Astrocyte (in vitro differentiated cells and primary cell): ENCODE results near the gene CDKAL1. TPM values are rescaled to one million over a fixed set of nuclear protein-coding genes. Genes with fewer than 3 reads are reported as not detected.

Source experiments
- DNase-seq: peaks from one replicate; pipeline ENCODE4 v3.0.0-alpha.2; 2010; ENCODE audit warnings: low read depth
- FAIRE-seq: peaks from 2 replicates; lab custom pipeline; 2011; peaks lifted over from hg19 to GRCh38; lab: Jason Lieb, UNC
- H2AFZ ChIP-seq: 2 replicates; pipeline ENCODE4 v1.6.0; 2012; ENCODE audit warnings: low read depth, low read length, inconsistent platforms
- H3K27ac ChIP-seq: 2 replicates; pipeline ENCODE4 v1.5.1; 2011; ENCODE audit warnings: low read depth, low read length, inconsistent platforms
- H3K27me3 ChIP-seq: 2 replicates; pipeline ENCODE4 v1.6.0; 2011; ENCODE audit warnings: low read length, inconsistent platforms; ENCODE audit not compliant: insufficient read depth
- H3K36me3 ChIP-seq: 2 replicates; pipeline ENCODE4 v1.5.1; 2011; ENCODE audit warnings: low read length, inconsistent platforms; ENCODE audit not compliant: insufficient read depth
- H3K4me1 ChIP-seq: 2 replicates; pipeline ENCODE4 v1.5.1; 2011; ENCODE audit warnings: low read length, inconsistent platforms; ENCODE audit not compliant: insufficient read depth
- H3K4me2 ChIP-seq: 2 replicates; pipeline ENCODE4 v1.6.0; 2012; ENCODE audit warnings: low read length, inconsistent platforms
- H3K4me3 ChIP-seq: 2 replicates; pipeline ENCODE4 v1.5.1; 2011; ENCODE audit warnings: low read depth, mild to moderate bottlenecking, low read length, inconsistent platforms; ENCODE audit not compliant: insufficient read depth
- H3K79me2 ChIP-seq: 2 replicates; pipeline ENCODE4 v1.6.0; 2012; ENCODE audit warnings: mild to moderate bottlenecking, low read length, inconsistent platforms; ENCODE audit not compliant: insufficient read depth
- H3K9ac ChIP-seq: 2 replicates; pipeline ENCODE4 v1.6.0; 2012; ENCODE audit warnings: mild to moderate bottlenecking, low read length, inconsistent platforms
- H3K9me3 ChIP-seq: 2 replicates; pipeline ENCODE4 v1.5.1; 2012; ENCODE audit warnings: low read depth, mild to moderate bottlenecking, low read length, inconsistent platforms; ENCODE audit not compliant: insufficient read depth
- H4K20me1 ChIP-seq: 2 replicates; pipeline ENCODE4 v1.6.0; 2012; ENCODE audit warnings: low read length, inconsistent platforms; ENCODE audit not compliant: insufficient read depth
- H3K27ac Mint-ChIP-seq: one replicate; pipeline ENCODE4 v1.8.0; 2021; ENCODE audit warnings: mild to moderate bottlenecking, mixed read lengths; ENCODE audit not compliant: unreplicated experiment
- H3K27me3 Mint-ChIP-seq: one replicate; pipeline ENCODE4 v1.8.0; 2021; ENCODE audit warnings: low read depth, mixed read lengths; ENCODE audit not compliant: unreplicated experiment
- H3K36me3 Mint-ChIP-seq: one replicate; pipeline ENCODE4 v1.8.0; 2021; ENCODE audit warnings: low read depth, mixed read lengths; ENCODE audit not compliant: unreplicated experiment
- H3K4me1 Mint-ChIP-seq: one replicate; pipeline ENCODE4 v1.8.0; 2021; ENCODE audit warnings: low read depth, mixed read lengths; ENCODE audit not compliant: unreplicated experiment
- H3K4me3 Mint-ChIP-seq: one replicate; pipeline ENCODE4 v1.8.0; 2021; ENCODE audit warnings: mild to moderate bottlenecking, moderate library complexity, mixed read lengths; ENCODE audit not compliant: unreplicated experiment
- H3K9me3 Mint-ChIP-seq: one replicate; pipeline ENCODE4 v1.8.0; 2021; ENCODE audit warnings: mild to moderate bottlenecking, mixed read lengths; ENCODE audit not compliant: unreplicated experiment
- EZH2 ChIP-seq: IDR thresholded peaks from 2 replicates; pipeline ENCODE4 v1.6.1; 2012; ENCODE audit warnings: mild to moderate bottlenecking, low read length, inconsistent platforms; ENCODE audit not compliant: insufficient read depth
- total RNA-seq: library from RNA; stranded (reverse); gene quantifications from 2 replicates; pipeline ENCODE4 v1.2.1, GENCODE V29; 2021
- TF ChIP-seq, protein P1 (sequence below): IDR thresholded peaks from 2 replicates; pipeline ENCODE4 v1.5.1; 2011; ENCODE audit warnings: low read depth, mild to moderate bottlenecking, inconsistent platforms, low read length, moderate library complexity; ENCODE audit not compliant: insufficient read depth

CDKAL1 gene
- total RNA-seq, 1 donor from 2014 or later = 13.7 TPM

DNA sequence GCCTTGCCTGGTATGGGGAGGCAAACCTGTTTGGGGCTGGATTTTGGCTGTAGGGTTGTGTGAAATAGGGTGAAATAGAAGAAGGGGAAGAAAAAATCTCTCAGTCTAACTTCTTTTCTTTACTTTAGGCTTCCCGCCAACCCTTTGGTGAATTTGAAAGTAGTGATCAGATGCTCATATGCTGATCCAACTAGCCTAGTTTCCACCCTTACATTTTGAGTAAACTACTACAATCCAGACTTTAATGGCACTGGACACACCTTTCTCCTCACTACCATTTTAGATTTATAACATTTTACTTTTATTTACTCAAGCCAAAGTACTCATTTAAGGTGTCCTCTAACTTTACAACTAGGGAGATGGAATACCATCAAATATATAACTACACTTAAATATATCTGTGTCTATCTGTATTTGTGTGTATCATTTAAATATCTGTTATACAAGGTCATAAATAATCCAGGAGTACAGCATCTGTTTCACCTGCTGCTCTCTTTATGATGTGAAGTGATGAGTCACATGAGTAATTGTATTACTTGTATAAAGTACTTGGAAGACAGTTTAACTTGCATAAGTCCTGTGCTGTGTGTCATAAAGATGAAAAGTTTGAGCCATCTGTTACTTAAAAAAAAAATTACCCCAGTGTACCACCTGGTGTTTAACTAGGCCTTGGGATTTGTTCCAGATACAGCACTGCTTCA, 172.1 kb downstream of the CDKAL1 start:
- H3K27ac ChIP-seq = no peak overlapping the region
- H3K27me3 ChIP-seq = no peaks in the 10 kb centered on the region
- Mint-ChIP-seq H3K27ac (no peak overlapping the region), H3K27me3 (no peaks in the 10 kb centered on the region), H3K36me3 (no peaks in the 10 kb centered on the region), H3K9me3 (no peaks in the 10 kb centered on the region), H3K4me1 (peaks cover 19% of the 10 kb centered on the region), H3K4me3 (no peak overlapping the region)
- H3K79me2 ChIP-seq = peaks cover 3% of the 10 kb centered on the region
- H4K20me1 ChIP-seq = peaks cover under 1% of the 10 kb centered on the region
- FAIRE-seq (no peak), DNase-seq (peak; percentile 82)
- no peaks in the 10 kb centered on the region for H3K36me3 ChIP-seq
- H3K4me3 ChIP-seq = no peak overlapping the region
- H2AFZ ChIP-seq = no peak overlapping the region
- no peak for TF ChIP-seq EZH2
- TF ChIP-seq, protein P1, sequence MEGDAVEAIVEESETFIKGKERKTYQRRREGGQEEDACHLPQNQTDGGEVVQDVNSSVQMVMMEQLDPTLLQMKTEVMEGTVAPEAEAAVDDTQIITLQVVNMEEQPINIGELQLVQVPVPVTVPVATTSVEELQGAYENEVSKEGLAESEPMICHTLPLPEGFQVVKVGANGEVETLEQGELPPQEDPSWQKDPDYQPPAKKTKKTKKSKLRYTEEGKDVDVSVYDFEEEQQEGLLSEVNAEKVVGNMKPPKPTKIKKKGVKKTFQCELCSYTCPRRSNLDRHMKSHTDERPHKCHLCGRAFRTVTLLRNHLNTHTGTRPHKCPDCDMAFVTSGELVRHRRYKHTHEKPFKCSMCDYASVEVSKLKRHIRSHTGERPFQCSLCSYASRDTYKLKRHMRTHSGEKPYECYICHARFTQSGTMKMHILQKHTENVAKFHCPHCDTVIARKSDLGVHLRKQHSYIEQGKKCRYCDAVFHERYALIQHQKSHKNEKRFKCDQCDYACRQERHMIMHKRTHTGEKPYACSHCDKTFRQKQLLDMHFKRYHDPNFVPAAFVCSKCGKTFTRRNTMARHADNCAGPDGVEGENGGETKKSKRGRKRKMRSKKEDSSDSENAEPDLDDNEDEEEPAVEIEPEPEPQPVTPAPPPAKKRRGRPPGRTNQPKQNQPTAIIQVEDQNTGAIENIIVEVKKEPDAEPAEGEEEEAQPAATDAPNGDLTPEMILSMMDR = no peak
- H3K4me2 ChIP-seq = no peak overlapping the region
- peaks cover 5% of the 10 kb centered on the region for H3K4me1 ChIP-seq
- H3K9ac ChIP-seq = no peak overlapping the region
- no peaks in the 10 kb centered on the region for H3K9me3 ChIP-seq

DNA sequence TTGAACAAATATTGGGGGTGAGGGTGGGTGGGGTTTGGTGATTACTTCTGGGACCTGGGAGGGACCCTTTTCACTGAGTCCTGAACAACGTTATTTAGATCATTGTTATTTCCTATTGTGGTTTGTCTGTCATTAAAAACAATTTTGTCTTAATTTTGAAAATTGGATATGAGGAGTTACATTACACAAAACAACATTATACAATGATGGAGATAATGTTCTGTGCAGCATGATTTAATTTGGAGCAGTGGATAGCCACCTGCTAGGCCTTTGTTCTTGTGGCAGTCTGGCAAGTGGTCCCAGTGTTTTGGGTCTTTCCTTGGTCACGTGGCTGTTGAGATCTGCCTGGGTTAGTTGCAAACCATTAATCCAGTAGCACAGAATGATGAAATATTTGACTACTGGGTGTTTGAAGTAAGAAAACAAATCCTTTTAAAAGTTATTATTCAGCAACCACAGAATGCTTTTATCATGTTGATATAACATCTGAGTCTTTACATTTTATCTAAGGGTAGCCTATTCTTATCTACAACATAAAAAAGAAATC, 172.8 kb downstream of the CDKAL1 start:
- no peak overlapping the region for H3K27ac ChIP-seq
- no peak overlapping the region for H3K4me3 ChIP-seq
- no peaks in the 10 kb centered on the region for H3K9me3 ChIP-seq
- H3K79me2 ChIP-seq = peaks cover 3% of the 10 kb centered on the region
- H3K4me3 Mint-ChIP-seq = no peak overlapping the region
- no peak for FAIRE-seq
- H2AFZ ChIP-seq = no peak overlapping the region
- H3K4me1 Mint-ChIP-seq = peaks cover 25% of the 10 kb centered on the region
- no peak for DNase-seq
- H3K9ac ChIP-seq = no peak overlapping the region
- H3K9me3 Mint-ChIP-seq = no peaks in the 10 kb centered on the region
- no peak overlapping the region for H3K27ac Mint-ChIP-seq
- peaks cover 6% of the 10 kb centered on the region for H4K20me1 ChIP-seq
- H3K36me3 Mint-ChIP-seq = no peaks in the 10 kb centered on the region
- no peaks in the 10 kb centered on the region for H3K27me3 ChIP-seq
- H3K27me3 Mint-ChIP-seq = no peaks in the 10 kb centered on the region
- H3K36me3 ChIP-seq = no peaks in the 10 kb centered on the region
- TF ChIP-seq, protein P1 = no peak
- no peak for TF ChIP-seq EZH2
- H3K4me1 ChIP-seq = peaks cover 5% of the 10 kb centered on the region
- H3K4me2 ChIP-seq = no peak overlapping the region

DNA sequence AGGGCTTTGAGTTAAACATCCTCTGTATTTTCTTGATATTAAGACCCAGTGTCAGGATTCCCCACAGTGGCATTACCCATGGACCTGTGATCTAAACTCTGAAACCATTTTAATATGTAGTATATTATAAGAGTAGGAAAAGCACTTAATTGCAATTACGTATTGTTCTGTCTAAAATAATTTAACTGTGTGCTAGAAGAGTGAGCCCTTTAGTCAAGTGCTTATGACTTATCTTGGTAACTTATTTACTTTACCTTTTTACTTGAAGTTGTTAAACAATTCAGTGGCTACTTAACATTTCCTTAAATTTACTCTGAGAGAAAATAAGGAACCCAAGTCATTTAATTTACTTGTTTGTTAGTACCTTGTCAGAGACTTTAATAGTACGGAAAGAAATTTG, 173.6 kb downstream of the CDKAL1 start:
- no peak for FAIRE-seq
- no peak overlapping the region for H3K27ac ChIP-seq
- no peak overlapping the region for H3K9ac ChIP-seq

More for the DNA sequence above, 173.6 kb downstream of the CDKAL1 start:
- no peak overlapping the region for H3K4me2 ChIP-seq
- no peaks in the 10 kb centered on the region for H3K36me3 ChIP-seq
- Mint-ChIP-seq H3K27me3 (no peaks in the 10 kb centered on the region), H3K4me1 (peaks cover 28% of the 10 kb centered on the region), H3K36me3 (no peaks in the 10 kb centered on the region), H3K27ac (peak overlapping the region; percentile 93), H3K9me3 (no peaks in the 10 kb centered on the region), H3K4me3 (no peak overlapping the region)
- peaks cover 7% of the 10 kb centered on the region for H4K20me1 ChIP-seq
- no peaks in the 10 kb centered on the region for H3K79me2 ChIP-seq
- no peak overlapping the region for H3K4me3 ChIP-seq
- DNase-seq = no peak
- H3K9me3 ChIP-seq = no peaks in the 10 kb centered on the region
- no peaks in the 10 kb centered on the region for H3K27me3 ChIP-seq
- peaks cover 5% of the 10 kb centered on the region for H3K4me1 ChIP-seq
- TF ChIP-seq, protein P1 = no peak
- TF ChIP-seq EZH2 = no peak
- H2AFZ ChIP-seq = no peak overlapping the region
